Spinal cord (tissue), 10 donors: ENCODE measurements around the gene SOWAHA. TPM values are rescaled to one million over a fixed set of nuclear protein-coding genes. Genes with fewer than 3 reads are reported as not detected.

Experiments used
- DNase-seq, 6 donors: peaks; one replicate each; pipeline versions ENCODE4 v3.0.0 to v3.0.0-alpha.2; 2013 to 2015; ENCODE audit warnings: low spot score in 6 of 6, low read depth in 4 of 6
- H3K27ac ChIP-seq: one replicate; pipeline ENCODE4 v1.5.1; 2013; ENCODE audit warnings: low read depth, low read length, control low read depth
- H3K27me3 ChIP-seq: one replicate; pipeline ENCODE4 v1.6.1; 2013; ENCODE audit warnings: low read length; ENCODE audit not compliant: control insufficient read depth, insufficient read depth
- H3K36me3 ChIP-seq: one replicate; pipeline ENCODE4 v1.6.1; 2013; ENCODE audit warnings: low read length; ENCODE audit not compliant: control insufficient read depth, insufficient read depth
- H3K4me1 ChIP-seq: one replicate; pipeline ENCODE4 v1.6.1; 2013; ENCODE audit warnings: low read length; ENCODE audit not compliant: control insufficient read depth, insufficient read depth
- H3K4me3 ChIP-seq: one replicate; pipeline ENCODE4 v1.5.1; 2013; ENCODE audit warnings: low read depth, low read length, control low read depth
- H3K9me3 ChIP-seq: one replicate; pipeline ENCODE4 v1.6.1; 2013; ENCODE audit warnings: low read length; ENCODE audit not compliant: control insufficient read depth, insufficient read depth
- WGBS: methylation state at CpG from one replicate; pipeline ENCODE4 v1.1.5; 2013; ENCODE audit warnings: missing lambda C conversion rate; ENCODE audit not compliant: insufficient coverage; 5-methylcytosine and 5-hydroxymethylcytosine counted together
- polyA plus RNA-seq, 2 donors: library from polyadenylated mRNA; unstranded; fragments of 120-200 nt; gene quantifications; one replicate each; pipeline ENCODE4 v1.2.1, GENCODE V29; 2013; ENCODE audit not compliant: insufficient read length in 2 of 2
- total RNA-seq, 2 donors: library from RNA; depleted of rRNA in 1 of 2; stranded (reverse); fragments of 120-200 nt in 1 of 2; fragments of >200 nt in 1 of 2; gene quantifications; one replicate each; pipeline versions ENCODE4 v1.2.3 to v1.2.4, GENCODE V29; 2013 to 2014
- donor health status: healthy.

SOWAHA gene
- total and polyA plus RNA-seq, 4 donors = 1.2 to 5.8 (median 4.4) TPM

- H3K36me3 ChIP-seq = peaks cover 9% of the 10 kb centered on the region
- under 1% methylated on average over 40 of the region's 40 CpGs for WGBS
- peak overlapping the region; percentile 69 for H3K27ac ChIP-seq
- H3K9me3 ChIP-seq = no peaks in the 10 kb centered on the region
- peaks cover 53% of the 10 kb centered on the region for H3K4me1 ChIP-seq
- no peaks in the 10 kb centered on the region for H3K27me3 ChIP-seq
- no peak for DNase-seq
- H3K4me3 ChIP-seq = peak overlapping the region; percentile 79
These were observed 36.2 kb upstream of the SOWAHA start for GRCh38 chr5:132776938-132777208.

GRCh38 chr5:132777209-132778069 lies 35.7 kb upstream of the SOWAHA start, which contains the start of gene SEPTIN8:
Gene SEPTIN8, minus strand, starts transcription at chr5:132777239. Its CDS starts 102 bp downstream, at chr5:132777137.
- H3K27ac ChIP-seq = peak within 1 kb of the TSS; percentile 73

GRCh38 chr5:132778129-132778528 lies 35.0 kb upstream of the SOWAHA start:
- 28% methylated on average over 3 of the region's 4 CpGs for WGBS
- Histone ChIP-seq H3K4me3 (peak overlapping the region; percentile 79), H3K9me3 (no peaks in the 10 kb centered on the region), H3K4me1 (peaks cover 42% of the 10 kb centered on the region), H3K27ac (no peak overlapping the region), H3K36me3 (peaks cover 2% of the 10 kb centered on the region), H3K27me3 (no peaks in the 10 kb centered on the region)
- DNase-seq = no peak

More at GRCh38 chr5:132777209-132778069, 35.7 kb upstream of the SOWAHA start, which contains the start of gene SEPTIN8:
- Histone ChIP-seq H3K4me1 (peaks cover 49% of the 10 kb centered on the region), H3K9me3 (no peaks in the 10 kb centered on the region), H3K4me3 (peak within 1 kb of the TSS; percentile 79), H3K36me3 (peaks cover 9% of the 10 kb centered on the region), H3K27me3 (no peaks in the 10 kb centered on the region)
- peak in 2 of 6 donors; percentile 85 to 89 for DNase-seq
- 1% methylated on average over 82 of the region's 82 CpGs for WGBS

- no peak for DNase-seq
- Histone ChIP-seq H3K27me3 (no peaks in the 10 kb centered on the region), H3K4me3 (no peak overlapping the region), H3K9me3 (no peaks in the 10 kb centered on the region), H3K4me1 (peaks cover 35% of the 10 kb centered on the region), H3K36me3 (no peaks in the 10 kb centered on the region), H3K27ac (no peak overlapping the region)
- 93% methylated on average over 2 of the region's 5 CpGs for WGBS
These were observed 34.2 kb upstream of the SOWAHA start for GRCh38 chr5:132778856-132779255.

GRCh38 chr5:132779961-132780360 lies 33.1 kb upstream of the SOWAHA start:
- Histone ChIP-seq H3K27ac (no peak overlapping the region), H3K4me1 (peaks cover 24% of the 10 kb centered on the region), H3K27me3 (no peaks in the 10 kb centered on the region), H3K9me3 (no peaks in the 10 kb centered on the region), H3K36me3 (no peaks in the 10 kb centered on the region), H3K4me3 (no peak overlapping the region)
- 71% methylated on average over 2 of the region's 3 CpGs for WGBS
- DNase-seq = peak in 1 of 6 donors; percentile 75

GRCh38 chr5:132780577-132780976 lies 32.5 kb upstream of the SOWAHA start:
- no peak overlapping the region for H3K27ac ChIP-seq
- H3K27me3 ChIP-seq = no peaks in the 10 kb centered on the region
- H3K4me3 ChIP-seq = no peak overlapping the region
- H3K4me1 ChIP-seq = peaks cover 18% of the 10 kb centered on the region
- H3K9me3 ChIP-seq = no peaks in the 10 kb centered on the region
- no peak for DNase-seq
- no peaks in the 10 kb centered on the region for H3K36me3 ChIP-seq
- WGBS = no CpG with 5 or more reads among the region's 1 CpG

GRCh38 chr5:132781029-132781428 lies 32.1 kb upstream of the SOWAHA start:
- WGBS = no CpG with 5 or more reads among the region's 4 CpGs
- H3K4me1 ChIP-seq = peaks cover 16% of the 10 kb centered on the region
- no peak overlapping the region for H3K27ac ChIP-seq
- H3K9me3 ChIP-seq = no peaks in the 10 kb centered on the region
- H3K4me3 ChIP-seq = no peak overlapping the region
- H3K36me3 ChIP-seq = no peaks in the 10 kb centered on the region
- no peak for DNase-seq
- no peaks in the 10 kb centered on the region for H3K27me3 ChIP-seq

- no peak for DNase-seq
- H3K4me3 ChIP-seq = no peak overlapping the region
- H3K36me3 ChIP-seq = no peaks in the 10 kb centered on the region
- WGBS = 94% methylated on average over 2 of the region's 4 CpGs
- no peak overlapping the region for H3K27ac ChIP-seq
- no peaks in the 10 kb centered on the region for H3K27me3 ChIP-seq
- no peaks in the 10 kb centered on the region for H3K9me3 ChIP-seq
- peaks cover 10% of the 10 kb centered on the region for H3K4me1 ChIP-seq
These were observed 31.0 kb upstream of the SOWAHA start for GRCh38 chr5:132782101-132782500.

- DNase-seq = peak in 1 of 6 donors; percentile 16
- 50% methylated on average over 4 of the region's 5 CpGs for WGBS
- Histone ChIP-seq H3K4me3 (no peak overlapping the region), H3K36me3 (no peaks in the 10 kb centered on the region), H3K27me3 (no peaks in the 10 kb centered on the region), H3K27ac (no peak overlapping the region), H3K9me3 (no peaks in the 10 kb centered on the region), H3K4me1 (peaks cover 13% of the 10 kb centered on the region)
These were observed 27.7 kb upstream of the SOWAHA start for GRCh38 chr5:132785365-132785764.

- DNase-seq = no peak
- Histone ChIP-seq H3K36me3 (no peaks in the 10 kb centered on the region), H3K27me3 (no peaks in the 10 kb centered on the region), H3K4me3 (no peak overlapping the region), H3K9me3 (no peaks in the 10 kb centered on the region), H3K27ac (no peak overlapping the region), H3K4me1 (peaks cover 13% of the 10 kb centered on the region)
- WGBS = 100% methylated on average over 1 of the region's 4 CpGs
These were observed 27.2 kb upstream of the SOWAHA start for GRCh38 chr5:132785864-132786263.
